ENCODE results near the gene SHISAL1.

The SHISAL1 gene

GRCh38 chr22:44278243-44279068, 34.3 kb downstream of the SHISAL1 start:
- no peak for DNase-seq (ENCODE audit: low read depth)

DNA sequence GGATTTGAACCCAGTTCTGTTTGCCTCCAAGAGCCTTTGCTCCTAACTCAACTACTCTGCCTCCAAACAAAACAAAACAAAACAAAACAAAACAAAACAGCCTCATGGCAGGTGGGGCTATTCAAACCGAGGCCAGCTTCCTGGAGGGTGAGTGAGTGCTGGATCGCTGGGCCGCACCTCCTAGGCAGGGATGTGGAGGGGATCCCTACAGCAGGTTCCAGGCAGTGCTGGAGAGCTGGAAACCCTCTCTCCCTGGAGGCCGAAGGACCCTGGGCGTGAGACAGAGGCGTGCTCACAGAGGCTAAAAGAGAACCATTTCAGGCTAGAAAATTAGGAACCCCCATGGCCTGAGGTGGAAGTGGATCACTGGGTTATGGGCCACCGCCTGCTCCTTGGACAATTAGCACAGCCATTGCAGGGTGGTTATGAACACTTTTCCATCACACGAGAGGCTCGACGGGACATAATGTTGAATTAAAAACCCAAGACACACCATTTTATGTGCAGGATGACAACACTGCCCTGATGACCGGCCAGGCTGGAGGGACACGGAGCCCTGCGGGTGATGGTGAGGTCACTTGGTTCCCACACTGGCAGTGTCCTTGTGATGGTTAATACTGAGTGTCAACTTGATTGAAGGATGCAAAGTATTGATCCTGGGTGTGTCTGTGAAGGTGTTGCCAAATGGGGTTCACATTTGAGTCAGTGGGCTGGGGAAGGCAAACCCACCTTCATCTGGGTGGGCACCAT, 35.2 kb downstream of the SHISAL1 start:
- no peak for DNase-seq (ENCODE audit: low read depth)

DNA sequence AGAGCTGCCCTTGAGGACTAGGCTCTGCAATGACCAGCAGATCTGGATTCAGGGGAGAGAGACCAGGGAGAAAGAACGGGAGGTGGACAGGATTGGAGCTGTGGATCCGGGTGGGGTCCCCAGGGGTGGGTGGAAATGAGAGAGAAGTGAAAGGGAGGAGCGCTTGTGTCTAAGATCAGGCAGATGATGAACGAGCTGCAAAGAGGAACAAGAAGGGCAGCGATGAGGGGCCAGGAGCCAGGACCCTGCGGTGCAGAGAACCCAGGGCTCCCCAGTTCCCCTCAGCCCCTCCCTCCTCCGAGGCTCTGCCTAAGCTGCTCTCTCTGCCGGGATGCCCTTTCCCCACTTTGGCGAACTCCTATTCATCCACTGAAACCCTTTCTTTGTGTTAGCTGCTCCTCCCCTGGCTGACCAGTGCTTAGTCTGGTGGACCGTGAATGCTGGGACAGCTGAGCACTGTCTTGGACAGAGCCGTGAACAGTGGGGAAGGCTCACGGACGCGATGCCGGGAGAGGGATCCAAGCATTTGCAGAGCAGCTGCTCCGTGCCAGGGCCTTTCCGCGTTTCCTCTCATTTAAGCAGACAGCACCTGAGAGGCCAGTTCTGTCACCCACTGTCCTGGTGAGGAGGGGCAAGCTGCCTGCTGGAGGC, 35.9 kb downstream of the SHISAL1 start:
- DNase-seq (ENCODE audit: low read depth), result no peak

DNA sequence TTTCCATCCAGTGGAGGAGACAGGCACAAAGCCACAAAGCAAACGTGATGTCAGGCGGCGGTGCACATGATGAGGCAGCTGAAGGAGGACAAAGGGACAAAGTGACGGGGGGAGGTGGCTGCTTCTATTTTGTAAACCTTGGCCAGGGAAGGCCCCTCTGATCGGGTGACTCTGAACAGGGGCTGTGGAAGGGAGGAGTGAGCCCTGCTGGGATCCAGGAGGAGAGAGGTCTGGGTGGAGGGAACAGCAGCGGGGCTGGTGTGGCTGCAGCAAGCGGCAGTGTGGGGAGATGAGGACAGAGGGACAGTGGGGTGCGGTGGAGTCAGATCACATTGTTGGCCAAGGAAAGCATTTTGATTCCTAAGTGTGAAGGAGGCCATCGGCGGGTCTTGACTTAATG, 36.7 kb downstream of the SHISAL1 start:
- no peak for DNase-seq (ENCODE audit: low read depth)

- no peak for DNase-seq (ENCODE audit: low read depth)
These were observed 37.1 kb downstream of the SHISAL1 start for GRCh38 chr22:44275631-44275995.

GRCh38 chr22:44274918-44275630, 37.7 kb downstream of the SHISAL1 start:
- no peak for DNase-seq (ENCODE audit: low read depth)

DNA sequence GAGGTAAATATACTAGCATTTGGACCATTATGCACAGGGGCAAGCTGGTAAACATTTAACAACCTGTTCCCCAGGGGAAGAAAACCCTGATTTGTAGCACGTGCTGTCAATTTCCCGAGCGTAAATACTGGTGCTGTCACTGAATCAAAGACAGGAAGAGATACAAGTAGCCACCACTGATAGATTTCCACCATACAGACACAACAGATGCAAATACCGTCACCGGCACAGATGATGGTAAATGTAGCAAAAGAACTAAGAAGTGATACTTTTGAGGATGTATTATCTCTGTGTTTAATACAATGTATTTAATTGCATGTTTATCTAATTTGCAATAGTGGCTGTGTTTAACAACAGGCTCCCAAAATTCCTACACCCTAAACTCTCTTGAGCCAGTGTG, 39.6 kb downstream of the SHISAL1 start:
- no peak for DNase-seq (ENCODE audit: low read depth)

- DNase-seq (ENCODE audit: low read depth), result no peak
These were observed 40.4 kb downstream of the SHISAL1 start for GRCh38 chr22:44272401-44272771.

DNA sequence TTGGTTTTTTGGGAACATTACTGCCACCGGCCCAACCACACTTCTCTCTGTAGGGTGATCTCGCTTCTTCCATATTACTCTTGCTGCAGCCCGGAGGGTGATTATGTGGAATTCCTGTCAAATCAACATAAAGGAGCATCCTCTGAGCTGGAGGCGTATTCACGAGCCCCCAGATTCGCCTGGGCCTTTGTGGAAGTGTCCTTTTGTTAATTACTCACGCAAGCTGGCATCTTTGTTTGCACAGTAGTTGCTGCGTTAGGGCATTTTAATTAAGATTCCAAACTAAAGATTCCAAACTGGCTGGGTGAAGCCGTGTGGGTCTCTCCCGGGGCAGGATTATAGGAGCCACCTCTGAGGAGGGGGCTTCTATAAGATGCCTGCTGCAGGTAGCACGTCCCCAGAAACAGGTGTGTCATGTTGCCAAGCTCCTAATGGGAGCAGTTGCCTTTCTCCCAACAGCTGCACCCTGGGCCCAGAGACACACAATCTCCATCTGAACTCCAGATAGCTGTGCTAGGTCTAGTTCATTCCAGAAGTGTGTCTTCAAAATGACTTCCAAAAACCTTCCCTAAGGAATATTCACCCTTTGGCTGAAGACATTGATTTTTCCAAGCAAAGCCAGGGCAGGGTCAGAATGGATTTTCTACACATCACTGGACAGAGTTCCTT, 40.9 kb downstream of the SHISAL1 start:
- DNase-seq (ENCODE audit: low read depth), result no peak

DNA sequence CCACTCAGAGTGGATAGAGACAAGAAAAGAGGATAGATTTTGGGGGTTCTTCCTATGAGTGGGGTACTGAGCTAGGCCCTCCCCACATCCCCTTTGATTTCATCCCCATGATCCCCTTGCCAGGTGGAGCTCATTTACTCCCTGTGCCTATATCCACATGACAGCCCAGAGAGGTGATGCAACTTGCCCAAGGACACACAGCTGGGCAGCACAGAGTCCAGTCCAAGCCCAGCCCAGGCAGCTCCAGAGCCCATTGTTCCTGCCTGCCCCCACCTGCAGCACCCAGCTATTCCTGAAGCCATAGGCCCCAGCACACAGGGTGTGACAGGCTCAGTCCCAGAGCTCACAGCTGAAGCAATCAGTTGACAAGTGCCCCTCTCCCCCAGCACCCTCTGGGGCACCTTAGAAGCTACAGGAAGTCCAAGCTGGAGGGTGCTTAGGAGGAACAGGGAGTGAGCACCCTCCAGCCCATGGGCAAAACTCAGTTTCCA, 41.7 kb downstream of the SHISAL1 start:
- DNase-seq (ENCODE audit: low read depth), result no peak

- no peak for DNase-seq (ENCODE audit: low read depth)
These were observed 42.2 kb downstream of the SHISAL1 start for GRCh38 chr22:44270556-44270880.

GRCh38 chr22:44269757-44270555, 42.8 kb downstream of the SHISAL1 start:
- DNase-seq (ENCODE audit: low read depth), result no peak

- DNase-seq (ENCODE audit: low read depth), result no peak
These were observed 43.6 kb downstream of the SHISAL1 start for GRCh38 chr22:44269117-44269498.

DNA sequence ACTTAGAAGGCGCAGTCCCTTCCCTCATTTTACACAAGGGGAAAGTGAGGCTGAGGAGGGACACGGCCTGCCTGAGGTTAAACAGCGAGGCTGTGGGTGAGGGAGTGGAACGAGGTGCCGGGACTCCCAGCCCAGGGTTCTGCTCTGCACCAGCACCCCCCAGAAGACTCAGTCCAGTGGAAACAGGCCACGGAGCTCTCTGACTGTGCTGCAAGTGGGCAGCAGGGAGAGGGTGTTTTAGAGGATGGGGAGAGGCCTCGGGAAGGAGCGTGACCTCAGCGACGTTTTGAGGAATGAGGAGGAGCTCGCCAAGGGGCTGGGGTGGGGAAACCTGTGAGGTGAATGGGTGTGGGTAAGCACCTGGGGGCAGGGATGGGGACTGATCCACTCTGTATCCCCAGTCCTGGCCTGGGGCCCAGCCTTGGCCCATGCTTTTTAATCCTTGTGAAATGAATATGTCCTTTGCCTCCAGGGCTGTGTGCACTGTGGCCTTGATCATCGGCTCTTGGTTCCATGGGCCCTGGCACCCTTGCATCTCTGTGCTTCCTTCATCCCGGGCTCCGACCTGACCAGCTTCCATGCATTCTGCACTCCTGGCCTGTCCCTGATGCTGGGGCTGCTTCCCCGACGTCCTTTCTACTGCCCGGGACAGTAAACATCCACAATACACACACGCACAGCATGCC, 44.2 kb downstream of the SHISAL1 start:
- no peak for DNase-seq (ENCODE audit: low read depth)

GRCh38 chr22:44267856-44268255, 44.9 kb downstream of the SHISAL1 start:
- DNase-seq (ENCODE audit: low read depth), result no peak

DNA sequence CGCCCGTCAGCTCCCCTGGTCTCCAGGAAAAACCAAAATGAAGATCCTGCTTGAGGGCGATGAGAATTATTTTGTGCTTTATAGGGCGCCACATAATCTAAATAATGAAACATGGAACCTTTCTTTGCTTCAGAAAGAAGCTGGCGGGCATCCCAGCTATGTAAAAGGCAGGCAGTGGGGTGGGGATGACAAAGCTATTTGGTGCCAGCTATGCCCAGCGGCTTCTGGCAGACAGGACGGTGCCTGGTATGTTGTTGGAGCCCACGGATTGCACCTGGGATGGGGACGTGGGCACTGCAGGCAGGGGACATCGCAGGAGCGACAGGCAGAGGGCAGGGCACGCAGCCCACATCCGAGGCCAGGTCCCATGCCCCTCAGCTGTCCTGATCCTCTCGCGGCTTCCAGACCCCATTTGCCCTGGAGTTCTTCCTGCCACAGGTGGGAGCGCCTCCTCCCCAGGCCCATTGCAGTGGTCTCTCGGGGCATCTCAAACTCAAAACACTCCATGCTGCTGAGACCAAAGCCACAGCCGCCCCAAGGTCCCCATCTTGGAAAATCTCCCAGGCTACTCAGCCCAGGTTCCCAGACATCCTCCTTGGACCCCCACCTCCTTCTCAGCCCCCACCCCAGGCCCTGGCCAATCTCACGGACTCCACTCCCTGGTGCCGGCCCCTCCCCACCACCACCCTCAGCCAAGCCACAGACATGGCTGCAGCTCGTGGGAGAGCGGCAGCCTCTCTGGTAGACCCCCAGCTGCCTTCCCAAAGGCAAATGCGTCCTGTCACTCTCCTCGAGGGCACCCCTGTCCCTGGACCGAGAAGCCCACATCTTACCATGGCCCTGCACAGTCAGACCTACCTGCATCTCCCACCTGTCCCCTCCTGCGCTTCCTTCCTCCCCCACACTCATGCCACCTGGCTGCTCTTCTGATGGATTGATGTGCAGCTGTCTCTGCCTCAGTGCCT, 45.7 kb downstream of the SHISAL1 start:
- DNase-seq (ENCODE audit: low read depth), result no peak

GRCh38 chr22:44263547-44263946, 49.2 kb downstream of the SHISAL1 start:
- DNase-seq (ENCODE audit: low read depth), result no peak

- no peak for DNase-seq (ENCODE audit: low read depth)
These were observed 50.7 kb downstream of the SHISAL1 start for GRCh38 chr22:44261861-44262595.

Measured in EH (cell line).